Brain pericyte (primary cell): ENCODE measurements around the gene BCKDHB.

Source experiments
- DNase-seq: peaks from one replicate; pipeline ENCODE4 v3.0.0-alpha.2; 2012; ENCODE audit warnings: low read depth, low spot score

BCKDHB gene

GRCh38 chr6:80329496-80329895 lies 223.0 kb downstream of the BCKDHB start:
- no peak for DNase-seq

GRCh38 chr6:80330961-80331360 lies 224.5 kb downstream of the BCKDHB start:
- no peak for DNase-seq

GRCh38 chr6:80331522-80331921 lies 225.1 kb downstream of the BCKDHB start:
- DNase-seq, result no peak

GRCh38 chr6:80331974-80332373 lies 225.5 kb downstream of the BCKDHB start:
- DNase-seq, result no peak

- no peak for DNase-seq
These were observed 226.9 kb downstream of the BCKDHB start for GRCh38 chr6:80333342-80333741.

- DNase-seq, result no peak
These were observed 228.7 kb downstream of the BCKDHB start for GRCh38 chr6:80335121-80335531.

- DNase-seq, result no peak
These were observed 230.4 kb downstream of the BCKDHB start for GRCh38 chr6:80336911-80337310.

GRCh38 chr6:80338201-80338836 lies 231.8 kb downstream of the BCKDHB start:
- no peak for DNase-seq

- DNase-seq, result no peak
These were observed 232.9 kb downstream of the BCKDHB start for GRCh38 chr6:80339421-80339820.

- DNase-seq, result no peak
These were observed 233.8 kb downstream of the BCKDHB start for GRCh38 chr6:80340280-80340679.

- no peak for DNase-seq
These were observed 234.2 kb downstream of the BCKDHB start for GRCh38 chr6:80340686-80341085.

- DNase-seq, result peak; percentile 40
These were observed 234.9 kb downstream of the BCKDHB start for GRCh38 chr6:80341330-80341729.

GRCh38 chr6:80343511-80343910 lies 237.0 kb downstream of the BCKDHB start:
- DNase-seq, result no peak

GRCh38 chr6:80347101-80347500 lies 240.6 kb downstream of the BCKDHB start:
- no peak for DNase-seq

- DNase-seq, result peak; percentile 73
These were observed 241.8 kb downstream of the BCKDHB start for GRCh38 chr6:80348263-80348662.

GRCh38 chr6:80356000-80356399 lies 249.5 kb downstream of the BCKDHB start:
- DNase-seq, result no peak

- DNase-seq, result no peak
These were observed 250.1 kb downstream of the BCKDHB start for GRCh38 chr6:80356545-80356944.

- DNase-seq, result no peak
These were observed 250.6 kb downstream of the BCKDHB start for GRCh38 chr6:80357081-80357480.

GRCh38 chr6:80357674-80358073 lies 251.2 kb downstream of the BCKDHB start:
- DNase-seq, result no peak

GRCh38 chr6:80363501-80364122 lies 257.1 kb downstream of the BCKDHB start:
- no peak for DNase-seq

GRCh38 chr6:80364149-80364548 lies 257.7 kb downstream of the BCKDHB start:
- DNase-seq, result no peak

GRCh38 chr6:80366051-80366450 lies 259.6 kb downstream of the BCKDHB start:
- no peak for DNase-seq

GRCh38 chr6:80366714-80367113 lies 260.2 kb downstream of the BCKDHB start:
- no peak for DNase-seq

- no peak for DNase-seq
These were observed 269.9 kb downstream of the BCKDHB start for GRCh38 chr6:80376411-80376810.
